Upper lobe of left lung (tissue), 6 donors: ENCODE results near the gene PACSIN3. TPM values are rescaled to one million over a fixed set of nuclear protein-coding genes. Genes with fewer than 3 reads are reported as not detected.
A peak's percentile ranks its signal among the peaks of the same experiment; 100 is the strongest.

Source experiments
- ATAC-seq, 2 donors: fragments of 200-7000 bp; cut with Tn5 transposase; one replicate each; pipeline ENCODE4 v1.9.1; 2022; ENCODE audit warnings: mild to moderate bottlenecking in 2 of 2, moderate library complexity in 2 of 2; ENCODE audit not compliant: low FRiP score in 2 of 2
- DNase-seq, 2 donors: peaks; one replicate each; pipeline ENCODE4 v3.0.0-alpha.2; 2019 to 2020
- H3K27ac ChIP-seq, 4 donors: fragments of 200-600 bp; sonication (generic); one replicate each; pipeline ENCODE4 v1.5.1; 2016 to 2019
- H3K27me3 ChIP-seq, 4 donors: fragments of 200-600 bp; sonication (generic); one replicate each; pipeline ENCODE4 v1.5.1; 2017 to 2019
- H3K36me3 ChIP-seq, 4 donors: fragments of 200-600 bp; sonication (generic); one replicate each; pipeline ENCODE4 v1.5.1; 2016 to 2019
- H3K4me1 ChIP-seq, 4 donors: fragments of 200-600 bp; sonication (generic); one replicate each; pipeline ENCODE4 v1.5.1; 2018 to 2019
- H3K4me3 ChIP-seq, 4 donors: fragments of 200-600 bp; sonication (generic); one replicate each; pipeline ENCODE4 v1.5.1; 2017 to 2019; ENCODE audit warnings: mild to moderate bottlenecking in 2 of 4, moderate library complexity in 1 of 4
- H3K9me3 ChIP-seq, 4 donors: fragments of 200-600 bp; sonication (generic); one replicate each; pipeline ENCODE4 v1.5.1; 2018 to 2019
- CTCF ChIP-seq, 6 experiments: fragments of 450-650 bp in 4 of 6; fragments of 200-600 bp in 2 of 6; sonication (generic) in 2 of 6; IDR thresholded peaks; one replicate each; pipeline ENCODE4 v1.5.1; 2016 to 2019; ENCODE audit warnings: antibody characterized with exemption in 6 of 6
- EP300 ChIP-seq, 4 donors: sonication (generic); formaldehyde crosslinking; IDR thresholded peaks; one replicate each; pipeline ENCODE4 v1.5.1; 2017; ENCODE audit warnings: antibody characterized with exemption in 4 of 4, control low read depth in 2 of 4
- POLR2A ChIP-seq, 4 donors: fragments of 450-650 bp; IDR thresholded peaks; one replicate each; pipeline ENCODE4 v1.5.1; 2016 to 2017; ENCODE audit warnings: antibody characterized with exemption in 4 of 4, mild to moderate bottlenecking in 2 of 4
- POLR2AphosphoS5 ChIP-seq, 2 donors: sonication (generic); formaldehyde crosslinking; IDR thresholded peaks; one replicate each; pipeline ENCODE4 v1.5.1; 2017; ENCODE audit warnings: antibody characterized with exemption in 2 of 2
- WGBS, 2 donors: methylation state at CpG; one replicate each; pipeline ENCODE4 v1.1.5; 2017 to 2018; 5-methylcytosine and 5-hydroxymethylcytosine counted together
- total RNA-seq, 6 donors: library from RNA; depleted of rRNA in 4 of 6; stranded (reverse); fragments of >200 nt in 4 of 6; gene quantifications; one replicate each; pipeline versions ENCODE4 v1.1.0 to v1.2.1, GENCODE V29; 2016 to 2021
- donor health status: DM: no; HTN: no; CAD: no; lungs with moderate emphysema.
- donor health status: DM: no; HTN: yes; CAD: no; lungs with severe emphysema.

The PACSIN3 gene
- total RNA-seq, 6 donors from 2014 or later: 26.8 to 97.4 (median 52.8) TPM

- Histone ChIP-seq H3K4me3 (no peak overlapping the region), H3K4me1 (peaks cover 15 to 24% (median 18%) of the 10 kb centered on the region in 4 donors), H3K27ac (no peak overlapping the region), H3K9me3 (no peaks in the 10 kb centered on the region), H3K27me3 (no peaks in the 10 kb centered on the region), H3K36me3 (peaks cover 4 to 39% (median 20%) of the 10 kb centered on the region in 4 donors)
- 47 to 59% methylated on average over 1 of the region's 1 CpG for WGBS, 2 donors
- no peak for TF ChIP-seq POLR2A (IDR thresholded peaks at IDR 0.05)
- TF ChIP-seq EP300 (IDR thresholded peaks at IDR 0.05): no peak
- no peak for TF ChIP-seq POLR2AphosphoS5 (IDR thresholded peaks at IDR 0.05)
- no peak for TF ChIP-seq CTCF (IDR thresholded peaks at IDR 0.05)
- DNase-seq: no peak
- ATAC-seq: no peak
Measured at GRCh38 chr11:47220401-47220821, 34.2 kb upstream of the PACSIN3 start.

- peak in 1 of 2 donors; percentile 48 for DNase-seq
- Histone ChIP-seq H3K27me3 (no peaks in the 10 kb centered on the region), H3K36me3 (peaks cover 0 to 16% (median 6%) of the 10 kb centered on the region in 4 donors), H3K4me1 (peaks cover 20 to 29% (median 22%) of the 10 kb centered on the region in 4 donors), H3K9me3 (no peaks in the 10 kb centered on the region), H3K27ac (peak overlapping the region; percentile 88 to 96 (median 92)), H3K4me3 (peak overlapping the region; percentile 56 to 69 (median 64))
- 10 to 14% methylated on average over 12 of the region's 12 CpGs for WGBS, 2 donors
- peak in 1 of 2 donors; percentile 50 for ATAC-seq
- TF ChIP-seq EP300 (IDR thresholded peaks at IDR 0.05): no peak
- peak in 1 of 2 donors; percentile 22 for TF ChIP-seq POLR2AphosphoS5 (IDR thresholded peaks at IDR 0.05)
Measured at GRCh38 chr11:47216121-47216798, 30.0 kb upstream of the PACSIN3 start.

GRCh38 chr11:47215366-47215910, 29.2 kb upstream of the PACSIN3 start:
- H3K4me1 ChIP-seq: peaks cover 20 to 29% (median 22%) of the 10 kb centered on the region in 4 donors
- peak overlapping the region; percentile 88 to 96 (median 92) for H3K27ac ChIP-seq
- DNase-seq (no peak), ATAC-seq (no peak)
- TF ChIP-seq EP300 (IDR thresholded peaks at IDR 0.05) (no peak), POLR2A (IDR thresholded peaks at IDR 0.05) (no peak), POLR2AphosphoS5 (IDR thresholded peaks at IDR 0.05) (no peak), CTCF (IDR thresholded peaks at IDR 0.05) (no peak)
- H3K27me3 ChIP-seq: no peaks in the 10 kb centered on the region
- no peaks in the 10 kb centered on the region for H3K9me3 ChIP-seq
- peaks cover 0 to 10% (median 4%) of the 10 kb centered on the region in 4 donors for H3K36me3 ChIP-seq
- WGBS, 2 donors: 7 to 13% methylated on average over 7 to 15 of the region's 15 CpGs
- H3K4me3 ChIP-seq: peak overlapping the region; percentile 56 to 69 (median 64)

GRCh38 chr11:47213950-47214565, 27.8 kb upstream of the PACSIN3 start:
- Histone ChIP-seq H3K27ac (peak overlapping the region; percentile 88 to 96 (median 92)), H3K36me3 (peaks cover 0 to 4% (median 0%) of the 10 kb centered on the region in 4 donors), H3K4me3 (peak overlapping the region; percentile 0 to 69 (median 58)), H3K27me3 (no peaks in the 10 kb centered on the region), H3K9me3 (no peaks in the 10 kb centered on the region), H3K4me1 (peaks cover 20 to 24% (median 22%) of the 10 kb centered on the region in 4 donors)
- DNase-seq: peak; percentile 90 to 97
- WGBS, 2 donors: 5 to 11% methylated on average over 15 to 20 of the region's 20 CpGs
- ATAC-seq: peak; percentile 93 to 97
- no peak for TF ChIP-seq EP300 (IDR thresholded peaks at IDR 0.05)
- TF ChIP-seq POLR2AphosphoS5 (IDR thresholded peaks at IDR 0.05): peak; percentile 73 to 84
- TF ChIP-seq POLR2A (IDR thresholded peaks at IDR 0.05): peak in 3 of 4 donors; percentile 52 to 84 (median 77)
- TF ChIP-seq CTCF (IDR thresholded peaks at IDR 0.05): no peak

- DNase-seq (peak in 1 of 2 donors; percentile 32), ATAC-seq (no peak)
- Histone ChIP-seq H3K36me3 (no peaks in the 10 kb centered on the region), H3K27ac (no peak overlapping the region), H3K27me3 (no peaks in the 10 kb centered on the region), H3K4me1 (peaks cover 20 to 24% (median 22%) of the 10 kb centered on the region in 4 donors), H3K9me3 (no peaks in the 10 kb centered on the region), H3K4me3 (no peak overlapping the region)
- WGBS, 2 donors: 89 to 92% methylated on average over 6 to 12 of the region's 12 CpGs
- no peak for TF ChIP-seq EP300 (IDR thresholded peaks at IDR 0.05)
- no peak for TF ChIP-seq POLR2AphosphoS5 (IDR thresholded peaks at IDR 0.05)
- TF ChIP-seq POLR2A (IDR thresholded peaks at IDR 0.05): no peak
- no peak for TF ChIP-seq CTCF (IDR thresholded peaks at IDR 0.05)
Measured at GRCh38 chr11:47212938-47213337, 26.7 kb upstream of the PACSIN3 start.
